SU-DHL-6 (cell line): ENCODE measurements around the gene ABI1.

ENCODE experiments used
- H2AFZ ChIP-seq: fragments of 200-600 bp; sonication (generic); 2 replicates; pipeline ENCODE4 v1.6.1; 2014; ENCODE audit warnings: low read depth, mild to moderate bottlenecking, moderate library complexity, mixed read lengths, antibody characterized with exemption, low read length; ENCODE audit not compliant: severe bottlenecking
- H3F3A ChIP-seq: fragments of 200-600 bp; shearing (Covaris generic); 2 replicates; pipeline ENCODE4 v1.6.0; 2016; ENCODE audit warnings: antibody characterized with exemption, mild to moderate bottlenecking; ENCODE audit not compliant: insufficient read depth
- H3K27ac ChIP-seq: fragments of 200-600 bp; sonication (generic); 2 replicates; pipeline ENCODE4 v1.5.1; 2016; ENCODE audit warnings: low read depth, mild to moderate bottlenecking, low read length, moderate library complexity, mixed read lengths
- H3K27me3 ChIP-seq: fragments of 200-600 bp; sonication (generic), shearing (Covaris generic); 2 replicates; pipeline ENCODE4 v1.6.0; 2014; ENCODE audit warnings: mild to moderate bottlenecking, low read length
- H3K36me3 ChIP-seq: fragments of 200-600 bp; sonication (generic); 2 replicates; pipeline ENCODE4 v1.6.1; 2014; ENCODE audit warnings: mild to moderate bottlenecking, low read length, mixed read lengths
- H3K4me2 ChIP-seq: fragments of 300-600, 200-600 bp; shearing (Covaris generic), sonication (generic); 2 replicates; pipeline ENCODE4 v1.6.0; 2014; ENCODE audit warnings: low read length, low read depth, mild to moderate bottlenecking; ENCODE audit not compliant: poor library complexity, severe bottlenecking
- H3K4me3 ChIP-seq: fragments of 200-600 bp; sonication (generic); 2 replicates; pipeline ENCODE4 v1.5.1; 2014; ENCODE audit warnings: antibody characterized with exemption, low read length, mild to moderate bottlenecking, mixed read lengths; ENCODE audit not compliant: insufficient read depth, poor library complexity, severe bottlenecking
- H3K79me2 ChIP-seq: fragments of 200-600 bp; sonication (generic); 2 replicates; pipeline ENCODE4 v1.6.1; 2014; ENCODE audit warnings: mild to moderate bottlenecking, low read length, moderate library complexity; ENCODE audit not compliant: insufficient read depth
- H3K9ac ChIP-seq: fragments of 200-600 bp; sonication (generic); 2 replicates; pipeline ENCODE4 v1.7.0; 2014; ENCODE audit warnings: mild to moderate bottlenecking, low read length
- H3K9me2 ChIP-seq: fragments of 200-600 bp; sonication (generic); replicated peaks from 2 replicates; pipeline ENCODE4 v1.6.1; 2014; ENCODE audit warnings: low read length; ENCODE audit not compliant: insufficient read depth
- H3K9me3 ChIP-seq: fragments of 200-600 bp; sonication (generic); 2 replicates; pipeline ENCODE4 v1.6.1; 2014; ENCODE audit warnings: low read length, mixed read lengths; ENCODE audit not compliant: insufficient read depth
- H4K20me1 ChIP-seq: fragments of 200-600 bp; sonication (generic); 2 replicates; pipeline ENCODE4 v1.6.1; 2014; ENCODE audit warnings: low read depth, mild to moderate bottlenecking, antibody characterized with exemption, low read length, moderate library complexity, mixed read lengths
- EZH2phosphoT487 ChIP-seq: fragments of 200-600 bp; sonication (generic), shearing (Covaris generic); conservative IDR thresholded peaks from 2 replicates; pipeline ENCODE4 v1.6.1; 2018; ENCODE audit warnings: mild to moderate bottlenecking, antibody characterized with exemption, low read length, moderate library complexity, mixed read lengths
- TF ChIP-seq, protein P1 (sequence below): fragments of 200-600 bp; sonication (generic); IDR thresholded peaks from one replicate; pipeline ENCODE4 v1.5.1; 2017; ENCODE audit warnings: antibody characterized with exemption, mild to moderate bottlenecking, low read length, moderate library complexity; ENCODE audit not compliant: insufficient read depth, poor library complexity, severe bottlenecking

The ABI1 gene

GRCh38 chr10:26700884-26701630 lies 159.7 kb downstream of the ABI1 start:
- Histone ChIP-seq H3F3A (peaks cover 13% of the 10 kb centered on the region; the same call in 1 of the 2 replicates), H3K27me3 (no peaks in the 10 kb centered on the region), H3K36me3 (peaks cover 24% of the 10 kb centered on the region; the same call in 1 of the 2 replicates), H3K9me3 (no peaks in the 10 kb centered on the region), H3K4me3 (no peak overlapping the region), H4K20me1 (peaks cover 12% of the 10 kb centered on the region), H3K9ac (no peak overlapping the region), H3K9me2 (no peaks in the 10 kb centered on the region), H2AFZ (no peak overlapping the region), H3K4me2 (no peak overlapping the region), H3K79me2 (peaks cover 72% of the 10 kb centered on the region), H3K27ac (no peak overlapping the region)
- TF ChIP-seq EZH2phosphoT487: no peak
- TF ChIP-seq, protein P1, sequence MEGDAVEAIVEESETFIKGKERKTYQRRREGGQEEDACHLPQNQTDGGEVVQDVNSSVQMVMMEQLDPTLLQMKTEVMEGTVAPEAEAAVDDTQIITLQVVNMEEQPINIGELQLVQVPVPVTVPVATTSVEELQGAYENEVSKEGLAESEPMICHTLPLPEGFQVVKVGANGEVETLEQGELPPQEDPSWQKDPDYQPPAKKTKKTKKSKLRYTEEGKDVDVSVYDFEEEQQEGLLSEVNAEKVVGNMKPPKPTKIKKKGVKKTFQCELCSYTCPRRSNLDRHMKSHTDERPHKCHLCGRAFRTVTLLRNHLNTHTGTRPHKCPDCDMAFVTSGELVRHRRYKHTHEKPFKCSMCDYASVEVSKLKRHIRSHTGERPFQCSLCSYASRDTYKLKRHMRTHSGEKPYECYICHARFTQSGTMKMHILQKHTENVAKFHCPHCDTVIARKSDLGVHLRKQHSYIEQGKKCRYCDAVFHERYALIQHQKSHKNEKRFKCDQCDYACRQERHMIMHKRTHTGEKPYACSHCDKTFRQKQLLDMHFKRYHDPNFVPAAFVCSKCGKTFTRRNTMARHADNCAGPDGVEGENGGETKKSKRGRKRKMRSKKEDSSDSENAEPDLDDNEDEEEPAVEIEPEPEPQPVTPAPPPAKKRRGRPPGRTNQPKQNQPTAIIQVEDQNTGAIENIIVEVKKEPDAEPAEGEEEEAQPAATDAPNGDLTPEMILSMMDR: no peak

DNA sequence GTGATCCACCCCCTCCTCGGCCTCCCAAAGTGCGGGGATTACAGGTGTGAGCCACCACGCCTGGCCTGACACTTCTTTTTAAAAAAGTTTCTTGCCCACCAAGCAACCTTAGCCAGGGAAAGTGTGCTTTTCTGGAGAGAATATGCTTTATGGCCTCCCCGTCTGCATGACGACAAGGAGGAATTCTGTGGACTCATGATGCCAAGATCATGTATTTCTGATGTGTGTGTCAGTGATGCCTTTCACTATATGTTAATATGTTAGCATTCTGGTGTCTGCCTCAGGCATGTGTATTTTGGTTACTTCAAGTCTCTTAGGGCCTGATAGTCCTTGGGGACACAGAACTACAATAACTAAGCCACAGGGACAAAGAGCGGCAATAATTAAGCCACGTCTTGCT lies 161.1 kb downstream of the ABI1 start:
- no peak for TF ChIP-seq EZH2phosphoT487
- TF ChIP-seq, protein P1: no peak
- no peak overlapping the region for H2AFZ ChIP-seq
- no peak overlapping the region for H3K9ac ChIP-seq
- H3K9me2 ChIP-seq: no peaks in the 10 kb centered on the region
- H3F3A ChIP-seq: peaks cover 12% of the 10 kb centered on the region; the same call in 1 of the 2 replicates
- no peak overlapping the region for H3K4me3 ChIP-seq
- H3K27me3 ChIP-seq: no peaks in the 10 kb centered on the region
- H3K4me2 ChIP-seq: peak overlapping the region; percentile 2
- H3K9me3 ChIP-seq: no peaks in the 10 kb centered on the region
- H3K36me3 ChIP-seq: peaks cover 19% of the 10 kb centered on the region; the same call in 1 of the 2 replicates
- H3K27ac ChIP-seq: no peak overlapping the region
- peaks cover 71% of the 10 kb centered on the region for H3K79me2 ChIP-seq
- peaks cover 12% of the 10 kb centered on the region for H4K20me1 ChIP-seq

DNA sequence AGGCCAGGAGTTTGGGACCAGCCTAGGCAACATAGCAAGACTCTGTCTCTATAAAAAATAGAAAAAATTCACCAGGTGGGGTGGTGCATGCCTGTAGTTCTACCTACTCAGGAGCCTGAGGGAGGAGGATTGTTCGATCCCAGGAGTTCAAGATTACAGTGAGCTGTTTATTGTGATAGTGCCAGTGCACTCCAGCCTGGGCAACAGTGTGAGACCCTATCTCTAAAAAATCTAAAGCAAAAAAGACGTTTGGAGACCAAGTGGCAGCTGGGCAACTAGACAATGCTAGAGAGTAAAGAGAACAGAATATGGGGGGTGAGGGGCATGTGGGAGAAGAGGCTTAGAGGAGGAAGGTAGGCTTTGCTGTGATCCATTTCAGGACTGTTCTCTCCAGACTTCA lies 161.8 kb downstream of the ABI1 start:
- Histone ChIP-seq H3K36me3 (peaks cover 13% of the 10 kb centered on the region; the same call in 1 of the 2 replicates), H3K9me3 (no peaks in the 10 kb centered on the region), H3K27ac (peak overlapping the region; percentile 17; the same call in 1 of the 2 replicates), H3F3A (0 out of 2 replicates have a peak, but pooled peaks cover 5% of the 10 kb centered on the region), H3K4me2 (peak overlapping the region; percentile 99), H3K4me3 (peak overlapping the region; percentile 93), H3K79me2 (peaks cover 64% of the 10 kb centered on the region), H3K27me3 (no peaks in the 10 kb centered on the region), H2AFZ (no peak overlapping the region), H3K9ac (peak overlapping the region; percentile 97), H3K9me2 (no peaks in the 10 kb centered on the region), H4K20me1 (peaks cover 6% of the 10 kb centered on the region; the same call in 1 of the 2 replicates)
- no peak for TF ChIP-seq EZH2phosphoT487
- TF ChIP-seq, protein P1: no peak
